Measurements from ENCODE around the gene SLC22A31.

GRCh38 chr16:89241187-89242007 lies 41.1 kb upstream of the SLC22A31 start:
- no peak for TF ChIP-seq REST (IDR thresholded peaks at IDR 0.05; ENCODE audit: insufficient read depth in 1 of 2, low read depth in 2 of 2, low read length in 1 of 2)
- TF ChIP-seq CTCF (IDR thresholded peaks at IDR 0.05), result no peak
- peak; percentile 30; the same call in 1 of the 2 replicates for TF ChIP-seq SIN3A (IDR thresholded peaks at IDR 0.05; ENCODE audit: borderline replicate concordance, insufficient read depth, low read depth, low read length)
- peak; percentile 78 for TF ChIP-seq POLR2AphosphoS5 (IDR thresholded peaks at IDR 0.05; ENCODE audit: low read depth, low read length)
- 0 out of 2 replicates have a peak, but pooled peaks have one; percentile 27 for TF ChIP-seq TCF7L2 (IDR thresholded peaks at IDR 0.05; ENCODE audit: low read depth, low read length)
